Activated T-helper 2 cell treated with anti-CD3 and anti-CD28 coated beads, Interferon-gamma antibody, Interleukin-2, Interleukin-4, amounts not matched to agents 10 μg/mL and 5 μg/mL and 100 μg/mL, durations not matched to agents 14 hours and 24 hours and 36 hours (primary cell): ENCODE data around the gene CLEC16A. TPM values are rescaled to one million over a fixed set of nuclear protein-coding genes. Genes with fewer than 3 reads are reported as not detected.

Experiments used
- DNase-seq: peaks from one replicate; pipeline ENCODE4 v3.0.0; 2021; ENCODE audit warnings: low spot score
- H3K27ac Mint-ChIP-seq: one replicate; pipeline ENCODE4 v1.8.0; 2021; ENCODE audit warnings: mixed read lengths
- H3K27me3 Mint-ChIP-seq: one replicate; pipeline ENCODE4 v1.8.0; 2021; ENCODE audit warnings: low read depth, mixed read lengths
- H3K36me3 Mint-ChIP-seq: one replicate; pipeline ENCODE4 v1.8.0; 2021; ENCODE audit warnings: low read depth, mixed read lengths
- H3K4me1 Mint-ChIP-seq: one replicate; pipeline ENCODE4 v1.8.0; 2021; ENCODE audit warnings: low read depth, mixed read lengths
- H3K4me3 Mint-ChIP-seq: one replicate; pipeline ENCODE4 v1.8.0; 2021; ENCODE audit warnings: low read depth, mild to moderate bottlenecking, moderate library complexity, mixed read lengths
- H3K9me3 Mint-ChIP-seq: one replicate; pipeline ENCODE4 v1.8.0; 2021; ENCODE audit warnings: mixed read lengths
- intact Hi-C: fragments of 100-400 bp; cut with micrococcal nuclease; formaldehyde crosslinking; loops from one replicate; pipeline ENCODE4 v1.15.1; 2023
- total RNA-seq: library from RNA; stranded (reverse); gene quantifications from 2 replicates; pipeline ENCODE4 v1.2.3, GENCODE V29; 2022

The CLEC16A gene
- total RNA-seq, 1 donor from 2014 or later, result 48.7 TPM

GRCh38 chr16:11157143-11157542 is 212.8 kb downstream of the CLEC16A start:
- Mint-ChIP-seq H3K9me3 (peaks cover 6% of the 10 kb centered on the region), H3K4me3 (no peak overlapping the region), H3K27ac (peak overlapping the region; percentile 73), H3K4me1 (peaks cover 78% of the 10 kb centered on the region), H3K36me3 (peaks cover 32% of the 10 kb centered on the region), H3K27me3 (no peaks in the 10 kb centered on the region)
- intact Hi-C loops, result loop anchor here (5.0 kb wide), 1 partner anchor 170 kb away; no protein-coding TSS in a partner anchor
- DNase-seq, result no peak

- intact Hi-C loops, result loop anchor here (5.0 kb wide), 1 partner anchor 171 kb away; no protein-coding TSS in a partner anchor
- no peak for DNase-seq
- H3K27me3 Mint-ChIP-seq, result no peaks in the 10 kb centered on the region
- peaks cover 34% of the 10 kb centered on the region for H3K36me3 Mint-ChIP-seq
- peaks cover 80% of the 10 kb centered on the region for H3K4me1 Mint-ChIP-seq
- no peak overlapping the region for H3K4me3 Mint-ChIP-seq
- H3K9me3 Mint-ChIP-seq, result peaks cover 6% of the 10 kb centered on the region
- H3K27ac Mint-ChIP-seq, result peak overlapping the region; percentile 73
Observed at GRCh38 chr16:11158018-11158417, 213.7 kb downstream of the CLEC16A start.

GRCh38 chr16:11159282-11159681 is 214.9 kb downstream of the CLEC16A start:
- H3K36me3 Mint-ChIP-seq, result peaks cover 36% of the 10 kb centered on the region
- peaks cover 73% of the 10 kb centered on the region for H3K4me1 Mint-ChIP-seq
- peak overlapping the region; percentile 90 for H3K27ac Mint-ChIP-seq
- no peak for DNase-seq
- intact Hi-C loops, result loop anchor here (5.0 kb wide), 1 partner anchor 172 kb away; no protein-coding TSS in a partner anchor
- H3K27me3 Mint-ChIP-seq, result no peaks in the 10 kb centered on the region
- no peak overlapping the region for H3K4me3 Mint-ChIP-seq
- H3K9me3 Mint-ChIP-seq, result peaks cover 6% of the 10 kb centered on the region

GRCh38 chr16:11160676-11161115 is 216.3 kb downstream of the CLEC16A start:
- Mint-ChIP-seq H3K36me3 (peaks cover 32% of the 10 kb centered on the region), H3K4me1 (peaks cover 70% of the 10 kb centered on the region), H3K27me3 (no peaks in the 10 kb centered on the region), H3K27ac (peak overlapping the region; percentile 90), H3K4me3 (no peak overlapping the region), H3K9me3 (peaks cover 6% of the 10 kb centered on the region)
- DNase-seq, result no peak
- intact Hi-C loops, result loop anchor here (1.0 to 2.0 kb wide), 5 partner anchors 46 to 92 kb away; no protein-coding TSS in a partner anchor

- no peak overlapping the region for H3K4me3 Mint-ChIP-seq
- peaks cover 32% of the 10 kb centered on the region for H3K36me3 Mint-ChIP-seq
- H3K27ac Mint-ChIP-seq, result peak overlapping the region; percentile 90
- peaks cover 6% of the 10 kb centered on the region for H3K9me3 Mint-ChIP-seq
- intact Hi-C loops, result loop anchor here (1.0 to 2.0 kb wide), 4 partner anchors 47 to 91 kb away; no protein-coding TSS in a partner anchor
- H3K27me3 Mint-ChIP-seq, result no peaks in the 10 kb centered on the region
- H3K4me1 Mint-ChIP-seq, result peaks cover 68% of the 10 kb centered on the region
- no peak for DNase-seq
Observed at GRCh38 chr16:11161439-11161838, 217.1 kb downstream of the CLEC16A start.

GRCh38 chr16:11161974-11162373 is 217.6 kb downstream of the CLEC16A start:
- Mint-ChIP-seq H3K27ac (peak overlapping the region; percentile 90), H3K36me3 (peaks cover 35% of the 10 kb centered on the region), H3K4me3 (no peak overlapping the region), H3K4me1 (peaks cover 65% of the 10 kb centered on the region), H3K27me3 (no peaks in the 10 kb centered on the region), H3K9me3 (peaks cover 6% of the 10 kb centered on the region)
- intact Hi-C loops, result loop anchor here (1.0 to 2.0 kb wide), 4 partner anchors 47 to 91 kb away; no protein-coding TSS in a partner anchor
- no peak for DNase-seq

- intact Hi-C loops, result no loop called here
- H3K4me1 Mint-ChIP-seq, result peaks cover 59% of the 10 kb centered on the region
- no peaks in the 10 kb centered on the region for H3K27me3 Mint-ChIP-seq
Observed at GRCh38 chr16:11162586-11163268, 218.4 kb downstream of the CLEC16A start.

GRCh38 chr16:11163761-11164261 is 219.4 kb downstream of the CLEC16A start:
- Mint-ChIP-seq H3K27ac (no peak overlapping the region), H3K27me3 (no peaks in the 10 kb centered on the region), H3K36me3 (peaks cover 42% of the 10 kb centered on the region), H3K9me3 (peaks cover 6% of the 10 kb centered on the region), H3K4me3 (no peak overlapping the region), H3K4me1 (peaks cover 58% of the 10 kb centered on the region)
- intact Hi-C loops, result no loop called here
- DNase-seq, result no peak

More at GRCh38 chr16:11162586-11163268, 218.4 kb downstream of the CLEC16A start:
- no peak for DNase-seq
- Mint-ChIP-seq H3K27ac (peak overlapping the region; percentile 90), H3K9me3 (peaks cover 6% of the 10 kb centered on the region), H3K4me3 (no peak overlapping the region), H3K36me3 (peaks cover 42% of the 10 kb centered on the region)

GRCh38 chr16:11164482-11165270 is 220.3 kb downstream of the CLEC16A start:
- Mint-ChIP-seq H3K9me3 (peaks cover 6% of the 10 kb centered on the region), H3K36me3 (peaks cover 43% of the 10 kb centered on the region), H3K27ac (peak overlapping the region; percentile 20), H3K27me3 (no peaks in the 10 kb centered on the region), H3K4me1 (peaks cover 53% of the 10 kb centered on the region), H3K4me3 (no peak overlapping the region)
- intact Hi-C loops, result no loop called here
- DNase-seq, result no peak

- Mint-ChIP-seq H3K4me1 (peaks cover 48% of the 10 kb centered on the region), H3K4me3 (no peak overlapping the region), H3K36me3 (peaks cover 41% of the 10 kb centered on the region)
Observed at GRCh38 chr16:11165349-11165748, 221.0 kb downstream of the CLEC16A start.

GRCh38 chr16:11165894-11166665 is 221.7 kb downstream of the CLEC16A start:
- Mint-ChIP-seq H3K4me3 (no peak overlapping the region), H3K27ac (peak overlapping the region; percentile 7), H3K9me3 (no peaks in the 10 kb centered on the region), H3K27me3 (no peaks in the 10 kb centered on the region), H3K4me1 (peaks cover 45% of the 10 kb centered on the region), H3K36me3 (peaks cover 38% of the 10 kb centered on the region)
- intact Hi-C loops, result no loop called here
- no peak for DNase-seq

More at GRCh38 chr16:11165349-11165748, 221.0 kb downstream of the CLEC16A start:
- DNase-seq, result no peak
- H3K9me3 Mint-ChIP-seq, result peaks cover 5% of the 10 kb centered on the region
- intact Hi-C loops, result no loop called here
- no peaks in the 10 kb centered on the region for H3K27me3 Mint-ChIP-seq
- H3K27ac Mint-ChIP-seq, result peak overlapping the region; percentile 7

- no peaks in the 10 kb centered on the region for H3K9me3 Mint-ChIP-seq
- H3K27me3 Mint-ChIP-seq, result no peaks in the 10 kb centered on the region
- intact Hi-C loops, result no loop called here
- peaks cover 35% of the 10 kb centered on the region for H3K36me3 Mint-ChIP-seq
- no peak overlapping the region for H3K4me3 Mint-ChIP-seq
- no peak overlapping the region for H3K27ac Mint-ChIP-seq
- DNase-seq, result no peak
- peaks cover 42% of the 10 kb centered on the region for H3K4me1 Mint-ChIP-seq
Observed at GRCh38 chr16:11167581-11167980, 223.2 kb downstream of the CLEC16A start.
